GM21723 (cell line): ENCODE data around the gene RSRC1.
A peak's percentile ranks its signal among the peaks of the same experiment; 100 is the strongest.

Experiments
- ATAC-seq: cut with Tn5 transposase; IDR thresholded peaks from one replicate; pipeline ENCODE4 v1.9.1; 2021; ENCODE audit warnings: mild to moderate bottlenecking, moderate library complexity; ENCODE audit not compliant: unreplicated experiment

RSRC1 gene

DNA sequence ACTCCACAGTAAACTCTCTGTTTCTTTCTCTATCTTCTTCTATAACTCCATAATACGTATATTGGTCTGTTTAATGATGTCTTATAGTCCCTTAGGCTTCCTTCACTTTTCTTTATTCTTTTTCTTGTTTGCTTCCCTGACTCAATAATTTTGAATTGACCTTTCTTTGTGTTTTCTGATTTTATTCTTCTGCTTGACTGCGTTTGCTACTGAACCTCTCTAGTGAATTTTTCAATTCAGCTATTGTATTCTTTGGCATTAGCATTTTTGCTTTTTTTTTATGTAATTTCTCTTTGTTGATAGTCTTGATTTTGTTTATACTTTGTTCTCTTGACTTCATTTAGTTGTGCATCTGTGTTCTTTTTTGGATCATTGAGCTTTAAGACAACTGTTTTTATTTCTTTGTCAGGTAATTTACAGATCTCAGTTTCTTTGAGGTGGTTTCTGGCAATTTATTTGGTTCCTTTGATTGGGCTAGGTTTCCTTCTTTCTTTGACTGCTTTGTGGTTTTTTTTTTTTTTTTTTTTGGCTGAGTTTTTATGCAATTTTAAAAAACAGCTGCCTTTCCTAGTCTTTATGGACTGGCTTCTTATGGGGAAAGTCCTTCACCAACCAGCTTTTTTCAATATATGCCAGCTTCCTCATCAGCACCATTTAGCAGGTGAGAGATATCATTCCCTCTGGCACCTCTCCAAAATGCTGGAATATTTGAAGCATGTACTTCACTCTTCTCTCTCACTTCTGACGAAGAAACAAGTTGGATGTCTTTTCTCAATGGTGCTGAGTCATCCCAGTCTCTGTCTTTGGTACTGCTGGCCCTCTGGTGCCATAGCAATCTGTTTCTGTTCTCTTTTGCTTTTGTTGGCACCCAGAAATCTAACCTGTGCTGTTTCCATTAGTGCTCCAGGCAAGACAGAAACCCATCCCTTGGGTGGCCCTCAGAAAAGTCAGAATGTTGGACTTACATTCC lies 17.6 kb downstream of the RSRC1 start:
- ATAC-seq: no peak

DNA sequence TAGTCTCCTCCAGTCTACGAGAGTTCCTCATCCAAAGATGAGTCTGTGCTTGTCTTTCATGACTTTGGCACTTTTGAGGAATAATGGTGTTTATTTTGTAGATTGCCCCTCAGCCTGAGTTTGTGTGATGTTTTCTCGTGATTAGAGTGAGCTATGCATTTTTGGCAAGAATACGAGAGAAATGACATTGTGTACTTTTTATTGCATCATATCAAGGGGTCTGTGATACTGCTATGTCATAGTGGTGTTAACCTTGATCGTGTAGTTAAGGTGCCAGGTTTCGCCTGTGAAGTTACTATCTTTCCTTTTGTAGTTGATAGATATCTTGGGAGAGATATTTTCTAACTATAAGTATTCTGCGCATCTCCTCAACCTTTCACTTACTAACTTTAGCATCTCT lies 18.9 kb downstream of the RSRC1 start:
- no peak for ATAC-seq

DNA sequence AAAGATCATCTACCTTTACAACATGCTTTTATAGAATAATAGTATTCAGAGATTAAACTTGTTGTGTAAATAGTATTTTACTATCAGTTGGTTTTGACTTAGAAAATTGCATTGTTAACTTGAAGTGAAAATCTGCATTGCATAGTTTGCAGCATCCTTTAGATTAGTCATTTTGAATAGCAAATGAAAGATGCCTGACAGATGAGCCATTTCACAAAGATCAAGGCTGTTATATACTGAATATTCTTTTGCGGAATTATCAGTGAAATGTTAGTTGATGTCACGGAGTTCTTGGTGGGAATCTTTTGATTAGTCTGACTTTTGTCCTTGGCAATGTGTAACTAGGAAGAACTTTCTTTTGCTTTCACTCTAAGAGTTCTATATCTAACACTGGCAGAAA lies 24.5 kb downstream of the RSRC1 start:
- ATAC-seq: no peak

DNA sequence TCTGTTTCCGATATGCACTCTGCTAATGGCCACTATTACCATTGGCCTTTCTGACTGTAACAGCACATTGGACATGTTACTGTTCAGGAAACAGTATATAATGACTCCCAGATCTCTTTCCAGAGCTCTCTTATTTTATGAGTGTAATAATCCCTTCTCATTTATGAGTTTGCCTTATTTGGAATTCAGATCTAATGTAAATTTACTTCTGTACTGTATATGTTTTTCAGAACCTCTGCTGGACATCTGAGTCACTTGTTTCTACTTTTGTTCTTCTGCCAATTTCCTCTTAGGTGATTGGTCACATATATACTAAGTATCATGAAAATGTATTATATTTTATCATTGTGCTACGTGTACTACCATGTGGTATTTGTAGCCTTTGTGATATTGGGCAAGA lies 30.5 kb downstream of the RSRC1 start:
- no peak for ATAC-seq

DNA sequence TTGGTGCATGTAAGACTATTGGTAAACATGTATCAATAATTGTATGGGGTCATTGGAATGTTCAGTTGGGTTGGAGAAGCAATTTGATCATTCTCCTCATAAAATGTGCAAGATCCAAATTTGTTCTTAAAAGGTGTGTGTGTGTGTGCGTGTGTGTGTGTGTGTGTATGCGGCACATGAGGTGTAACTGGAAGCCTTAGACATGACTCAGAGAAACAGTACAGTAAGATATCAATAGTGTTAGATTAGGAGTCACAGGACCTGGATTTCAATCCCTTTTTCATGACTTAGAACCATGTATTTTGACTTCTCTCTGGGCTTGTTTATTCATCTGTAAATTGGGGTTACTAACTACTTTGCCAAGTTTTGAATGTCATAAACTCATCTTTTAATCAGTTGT lies 38.3 kb downstream of the RSRC1 start:
- no peak for ATAC-seq

DNA sequence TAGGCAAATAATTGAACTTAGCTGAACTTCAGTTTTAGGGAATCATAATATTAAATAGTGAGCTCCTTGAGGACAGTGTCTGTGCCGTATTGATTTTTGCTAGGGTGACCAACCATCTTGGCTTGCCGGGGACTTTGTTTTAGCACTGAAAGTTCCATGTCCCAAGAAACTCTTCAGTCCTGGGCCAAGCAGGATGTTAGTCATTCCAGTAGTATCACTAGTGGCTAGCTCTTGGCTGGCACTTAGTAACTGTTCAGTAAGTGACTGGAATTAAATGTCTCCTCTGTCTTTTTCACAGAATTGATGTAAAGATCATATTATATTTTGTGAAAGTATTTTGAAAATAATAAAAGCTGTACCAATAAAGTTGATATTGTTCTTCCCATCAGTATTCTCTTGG lies 42.3 kb downstream of the RSRC1 start:
- peak; percentile 57 for ATAC-seq

DNA sequence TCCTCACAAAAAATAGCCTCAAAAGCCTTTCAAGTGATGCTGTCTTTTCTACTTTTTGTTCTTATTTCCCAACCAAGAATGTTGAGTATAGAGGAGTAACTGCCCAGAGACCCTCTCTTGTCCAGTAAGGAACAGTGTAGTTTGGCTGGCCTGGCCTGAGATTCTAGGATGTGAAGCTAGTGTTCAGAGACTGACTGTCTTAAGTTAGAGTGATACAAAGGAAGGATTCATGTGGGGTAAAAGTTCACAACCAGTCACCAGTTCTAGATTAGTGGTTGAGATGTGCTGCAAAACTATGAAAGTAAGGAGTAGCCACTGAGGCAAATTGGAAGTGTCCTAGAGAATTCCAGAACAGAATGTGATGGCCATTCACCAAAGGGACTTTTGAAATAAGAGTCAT lies 49.1 kb downstream of the RSRC1 start:
- no peak for ATAC-seq

DNA sequence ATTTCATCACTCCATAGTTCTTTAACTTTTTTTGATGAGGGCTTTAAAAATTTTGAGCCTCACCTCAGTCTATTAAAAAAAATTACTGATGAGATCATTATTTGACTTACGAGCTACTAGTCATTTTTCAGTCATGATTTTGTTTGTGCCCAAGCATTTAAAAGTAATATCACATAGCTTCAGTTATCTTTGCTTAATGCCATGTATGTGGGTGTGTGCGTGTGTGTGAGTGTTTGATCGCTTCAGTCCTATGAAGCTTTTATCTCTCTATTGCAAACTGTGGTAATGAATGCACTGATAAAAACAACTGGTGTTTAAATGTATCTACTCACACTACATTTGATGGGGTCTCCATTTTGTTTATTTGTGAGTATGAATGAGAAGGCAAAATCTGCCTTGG lies 49.8 kb downstream of the RSRC1 start:
- no peak for ATAC-seq

DNA sequence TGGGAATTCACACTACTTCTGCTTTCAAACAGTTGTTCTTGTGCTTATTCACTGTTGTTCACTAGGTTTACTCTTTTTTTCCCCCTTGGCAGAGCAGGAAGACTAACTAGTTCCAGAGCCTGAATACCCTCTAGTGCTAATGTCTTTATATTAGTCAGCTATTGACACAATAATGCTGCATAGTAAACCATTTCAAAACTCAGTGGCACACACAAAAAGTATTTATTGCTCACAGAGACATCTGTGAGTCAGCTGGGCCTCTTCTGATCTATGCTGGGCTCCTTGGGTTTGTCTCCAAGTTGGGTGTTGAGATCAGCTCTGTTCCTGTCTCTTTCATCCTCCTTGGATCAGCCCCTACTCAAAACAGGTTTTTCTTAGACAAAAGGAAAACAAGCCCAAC lies 51.1 kb downstream of the RSRC1 start:
- no peak for ATAC-seq

DNA sequence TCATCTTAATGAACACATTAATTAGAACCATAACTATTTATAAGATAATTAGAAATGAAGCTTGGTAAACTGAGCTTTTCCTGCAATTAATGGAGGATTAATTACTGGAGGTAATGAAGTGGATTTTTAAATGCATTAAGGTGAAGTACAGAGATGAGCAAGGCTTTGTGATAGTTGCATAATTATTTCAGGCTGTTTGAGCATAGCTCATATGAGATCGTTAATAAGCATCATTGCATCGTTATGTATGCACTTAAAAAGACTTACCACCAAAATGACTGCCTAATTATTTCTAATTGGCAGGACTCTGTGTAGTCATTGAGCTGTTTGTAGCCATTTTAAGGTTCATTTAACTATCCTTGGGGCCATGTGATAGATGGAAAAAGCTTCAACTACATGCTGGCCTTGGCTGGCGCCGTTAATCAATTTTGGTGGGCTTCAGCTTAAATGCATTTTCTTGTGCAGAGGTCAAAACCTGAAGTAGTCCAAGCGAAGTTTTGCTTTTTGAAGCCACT lies 55.3 kb downstream of the RSRC1 start:
- no peak for ATAC-seq

DNA sequence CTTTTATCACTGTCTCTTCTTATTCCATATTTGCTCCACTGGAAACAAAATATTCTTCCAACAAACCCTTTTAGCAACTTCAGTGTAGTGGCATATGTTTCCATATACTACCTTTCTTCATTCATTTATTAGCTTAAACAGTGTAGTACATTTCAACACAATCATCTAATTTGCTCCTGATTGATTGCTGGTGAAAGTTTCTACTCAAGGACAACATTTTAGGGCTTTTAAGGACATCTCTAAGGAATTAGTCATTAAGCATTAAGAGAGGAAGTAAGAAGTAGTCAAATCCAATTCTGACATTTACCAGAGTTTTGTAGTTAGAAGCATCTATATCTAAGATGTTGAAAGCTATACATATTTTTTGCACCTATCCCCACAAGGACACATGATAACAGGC lies 55.8 kb downstream of the RSRC1 start:
- no peak for ATAC-seq

DNA sequence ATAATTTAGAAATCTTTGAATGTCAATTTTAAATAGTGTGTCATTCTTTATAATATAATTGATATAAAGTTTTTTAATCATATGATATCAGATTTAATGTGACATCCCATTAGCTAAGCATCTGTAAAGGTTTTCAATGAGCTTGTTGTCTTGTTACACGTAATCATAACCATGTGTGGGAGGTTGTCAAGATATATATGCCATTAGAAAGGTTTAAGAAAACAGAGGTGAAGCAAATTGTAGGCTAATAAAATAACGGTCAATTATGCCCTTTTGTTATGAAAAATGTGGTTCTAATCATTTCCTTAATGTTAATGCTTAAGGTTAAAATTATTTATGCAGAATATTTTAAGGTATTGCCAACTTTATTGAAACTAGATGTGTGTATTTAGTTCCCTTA lies 56.3 kb downstream of the RSRC1 start:
- ATAC-seq: no peak

DNA sequence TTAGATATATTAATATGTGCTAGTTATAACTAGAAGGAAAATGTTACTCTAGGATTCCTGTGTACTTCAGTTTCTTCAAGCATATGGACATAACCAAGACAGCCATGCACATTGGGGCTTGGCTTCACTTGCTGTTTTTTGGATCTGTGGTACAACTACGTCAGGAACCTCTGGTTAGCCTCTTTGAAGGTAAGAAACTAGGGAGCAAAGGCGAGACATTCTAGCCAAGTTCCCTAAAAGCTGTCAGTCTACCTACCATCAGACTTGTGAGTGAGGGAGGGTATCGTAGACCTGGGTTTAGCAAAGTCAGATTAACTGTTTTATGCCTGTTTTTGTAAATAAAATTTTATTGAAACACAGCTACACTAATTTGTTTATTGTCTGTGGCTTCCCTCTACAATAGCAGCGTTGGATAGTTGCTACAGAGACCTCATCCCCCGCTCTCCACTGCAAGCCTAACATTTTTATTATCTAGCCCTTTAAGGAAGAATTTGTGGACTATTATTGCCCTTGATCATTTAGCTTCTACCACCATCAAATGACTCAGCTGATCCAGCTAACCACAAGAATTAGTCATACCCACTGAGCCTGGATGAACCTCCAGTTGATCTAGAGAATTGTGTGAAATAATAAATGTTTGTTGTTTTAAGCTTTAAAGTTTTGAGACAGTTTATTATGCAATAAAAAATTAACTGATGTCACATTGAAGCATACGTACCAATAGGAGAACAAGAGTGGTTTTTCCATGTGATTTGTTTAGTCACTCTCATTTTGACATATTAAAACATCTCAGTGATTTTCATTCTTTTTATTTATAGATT lies 58.1 kb downstream of the RSRC1 start:
- ATAC-seq: no peak

DNA sequence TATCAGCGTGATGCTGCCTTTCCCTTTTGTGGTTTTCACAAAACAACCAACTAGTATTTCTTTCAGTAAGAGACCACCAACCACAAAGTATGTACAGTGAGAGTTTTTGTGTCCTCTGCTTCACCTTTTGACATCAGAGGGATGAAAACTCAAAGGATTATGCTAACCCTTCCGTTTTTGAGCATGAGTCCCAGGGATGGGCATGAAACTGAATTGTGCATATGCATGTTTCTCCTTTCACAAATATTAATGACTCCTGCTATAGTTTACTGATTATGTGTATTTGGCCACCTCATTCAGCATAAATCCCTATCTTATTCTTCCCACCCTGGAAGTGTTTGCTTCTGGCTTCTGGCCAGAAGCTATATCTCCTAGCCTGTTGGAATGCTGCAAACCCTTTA lies 59.2 kb downstream of the RSRC1 start:
- ATAC-seq: no peak

DNA sequence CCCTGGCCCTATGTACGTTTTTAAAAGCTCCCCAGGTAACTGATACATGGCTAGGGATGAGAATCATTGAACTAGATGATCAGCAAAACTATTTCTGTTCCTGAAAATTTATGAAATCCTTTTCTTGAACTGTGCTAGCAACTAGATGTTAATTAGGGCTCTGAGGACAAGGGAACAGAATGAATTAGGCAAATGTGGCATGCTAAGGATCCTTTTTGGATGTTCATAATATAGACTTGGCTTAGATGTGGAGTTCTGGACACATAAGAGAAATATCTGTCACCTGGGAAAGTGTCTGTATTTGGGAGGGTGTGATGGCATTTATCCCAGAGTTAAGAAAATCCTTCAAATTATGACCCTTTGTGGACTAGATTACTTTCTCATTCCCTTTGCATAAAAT lies 71.2 kb downstream of the RSRC1 start:
- no peak for ATAC-seq

DNA sequence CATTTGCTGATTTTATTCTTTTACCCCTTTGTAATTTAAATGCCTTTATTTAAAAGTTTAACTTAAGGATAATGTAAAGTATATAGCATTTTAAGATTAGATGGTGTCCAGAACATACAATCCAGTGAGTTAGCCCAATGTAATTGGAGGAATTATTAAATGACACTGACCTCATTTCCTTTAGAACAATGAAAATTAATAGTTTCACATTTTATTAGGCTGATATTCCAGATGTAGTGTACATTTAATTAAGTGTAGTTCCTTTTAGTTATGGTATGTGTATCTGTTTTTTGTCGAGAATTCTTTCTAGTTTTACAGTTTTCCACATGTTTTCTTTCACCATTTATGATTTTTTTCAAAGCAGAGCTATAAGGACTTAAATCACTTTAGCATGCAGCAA lies 75.8 kb downstream of the RSRC1 start:
- no peak for ATAC-seq

DNA sequence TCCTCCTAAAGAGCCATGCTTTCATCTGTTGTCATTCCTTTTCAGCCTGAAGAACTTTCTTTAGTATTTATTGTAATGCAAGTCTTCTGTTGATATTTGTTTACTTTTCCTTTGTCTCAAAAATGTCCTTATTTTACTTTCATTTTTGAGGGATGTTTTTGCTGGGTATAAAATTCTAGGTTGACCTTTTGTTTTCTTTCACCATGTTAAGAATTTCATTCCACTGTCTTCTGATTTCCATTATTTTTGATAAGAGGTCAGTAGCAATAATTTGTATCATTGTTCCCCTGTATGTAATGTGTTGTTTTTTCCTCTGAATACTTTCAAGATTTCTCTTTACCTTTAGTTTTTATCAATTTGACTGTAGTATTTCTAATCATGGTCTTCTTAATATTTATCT lies 91.1 kb downstream of the RSRC1 start:
- no peak for ATAC-seq

DNA sequence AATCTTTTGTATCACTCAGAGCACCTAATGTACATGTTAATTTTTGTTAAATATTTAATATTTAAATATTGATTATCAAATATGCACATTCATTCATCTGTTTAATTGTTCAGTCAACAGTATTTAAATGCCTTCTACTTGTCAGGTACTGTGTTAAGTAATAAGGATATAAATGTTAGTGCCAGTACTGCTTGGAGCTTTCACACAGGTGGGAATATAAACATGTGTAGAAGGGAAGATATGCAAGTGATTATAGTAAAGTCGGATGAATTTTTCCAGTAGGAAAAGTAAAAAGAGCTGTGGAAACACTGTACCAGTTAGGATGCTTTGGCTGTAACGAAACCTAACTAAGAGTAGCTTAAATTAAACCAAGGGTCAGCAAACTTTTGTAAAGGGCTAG lies 95.4 kb downstream of the RSRC1 start:
- ATAC-seq: no peak

DNA sequence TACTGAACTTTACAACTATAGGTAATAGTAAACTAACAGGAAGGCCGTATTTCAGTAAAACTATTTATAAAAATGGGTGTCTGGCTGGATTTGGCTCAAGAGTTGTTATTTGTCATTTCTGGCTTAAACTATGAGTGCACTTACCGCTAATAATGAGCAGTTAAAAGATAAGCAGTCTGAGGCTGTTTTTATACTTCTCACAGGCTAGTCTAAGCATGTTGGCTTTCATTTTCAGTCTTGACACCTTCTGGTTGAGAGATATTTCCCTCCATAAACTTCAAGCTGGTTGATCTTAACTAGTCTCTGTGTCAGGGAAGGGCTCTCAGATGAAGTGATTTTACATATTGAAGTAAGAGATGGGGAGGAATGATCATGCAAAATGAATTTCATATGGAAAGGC lies 96.1 kb downstream of the RSRC1 start:
- no peak for ATAC-seq

DNA sequence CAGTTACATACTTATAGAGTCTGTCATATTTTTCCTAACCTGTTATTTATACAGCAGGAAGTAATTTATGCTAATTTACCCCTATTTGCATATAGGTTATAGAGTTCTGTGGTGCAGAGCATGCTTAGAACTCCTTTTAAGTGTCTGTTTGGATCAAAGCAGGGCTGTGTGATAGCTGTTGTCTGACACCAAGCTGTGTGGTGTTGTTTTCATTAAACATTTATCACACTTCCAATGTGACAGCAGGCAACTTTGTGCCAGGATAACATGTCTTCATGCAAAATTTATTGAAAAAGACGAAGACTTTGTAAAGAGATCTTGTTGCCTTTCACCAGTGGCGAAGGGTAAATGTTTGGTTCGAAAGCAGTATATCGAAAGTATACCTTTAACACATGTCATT lies 100.2 kb downstream of the RSRC1 start:
- no peak for ATAC-seq

DNA sequence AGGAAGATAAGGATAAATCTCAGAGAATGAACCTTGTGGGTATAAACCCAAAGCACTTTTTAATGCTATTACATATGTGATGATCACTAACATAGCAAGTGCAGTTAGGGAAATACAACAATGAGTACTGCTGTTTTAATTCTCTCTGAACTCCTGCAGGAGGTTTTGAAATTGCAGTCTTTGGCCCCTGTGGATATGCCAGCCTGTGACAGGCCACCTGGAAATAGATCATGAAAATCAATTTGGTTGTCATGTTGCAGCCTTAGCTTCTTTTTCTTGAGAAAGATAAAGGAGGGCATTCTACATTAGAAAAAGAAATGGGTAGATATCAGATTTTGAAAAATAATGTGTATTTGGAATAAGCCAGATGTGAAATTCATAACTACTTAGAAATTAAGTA lies 103.6 kb downstream of the RSRC1 start:
- no peak for ATAC-seq

DNA sequence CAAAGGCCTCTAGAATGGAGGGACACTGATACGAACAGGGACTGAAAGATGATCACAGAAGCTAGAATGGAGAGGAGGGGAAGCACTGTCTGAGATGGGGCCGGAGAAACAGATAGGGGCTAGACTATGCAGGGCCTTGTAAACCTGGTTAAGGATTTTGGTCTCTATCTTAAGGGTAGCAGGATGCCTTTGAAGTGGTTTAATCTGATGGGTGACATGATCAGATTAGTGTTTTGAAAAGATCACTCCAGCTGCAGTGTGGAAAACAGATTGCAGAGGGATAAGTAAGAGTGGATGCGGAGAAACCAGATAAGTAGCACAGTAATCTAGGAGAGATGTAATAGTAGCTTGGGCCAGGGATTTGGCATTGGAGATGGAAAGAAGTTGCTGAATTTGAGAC lies 108.1 kb downstream of the RSRC1 start:
- ATAC-seq: no peak
